Stimulated activated CD4-positive, alpha-beta T cell treated with anti-CD3 and anti-CD28 coated beads, Interleukin-1b, Interleukin-23, amount 100 ng/mL, for 24 hours (primary cell): ENCODE data around the gene CLMP.
A peak's percentile ranks its signal among the peaks of the same experiment; 100 is the strongest.

Source experiments
- DNase-seq, 4 experiments: peaks; one replicate each; pipeline ENCODE4 v3.0.0-alpha.2; 2020; ENCODE audit warnings: low read depth in 4 of 4, low spot score in 1 of 4

CLMP gene, protein sequence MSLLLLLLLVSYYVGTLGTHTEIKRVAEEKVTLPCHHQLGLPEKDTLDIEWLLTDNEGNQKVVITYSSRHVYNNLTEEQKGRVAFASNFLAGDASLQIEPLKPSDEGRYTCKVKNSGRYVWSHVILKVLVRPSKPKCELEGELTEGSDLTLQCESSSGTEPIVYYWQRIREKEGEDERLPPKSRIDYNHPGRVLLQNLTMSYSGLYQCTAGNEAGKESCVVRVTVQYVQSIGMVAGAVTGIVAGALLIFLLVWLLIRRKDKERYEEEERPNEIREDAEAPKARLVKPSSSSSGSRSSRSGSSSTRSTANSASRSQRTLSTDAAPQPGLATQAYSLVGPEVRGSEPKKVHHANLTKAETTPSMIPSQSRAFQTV

DNA sequence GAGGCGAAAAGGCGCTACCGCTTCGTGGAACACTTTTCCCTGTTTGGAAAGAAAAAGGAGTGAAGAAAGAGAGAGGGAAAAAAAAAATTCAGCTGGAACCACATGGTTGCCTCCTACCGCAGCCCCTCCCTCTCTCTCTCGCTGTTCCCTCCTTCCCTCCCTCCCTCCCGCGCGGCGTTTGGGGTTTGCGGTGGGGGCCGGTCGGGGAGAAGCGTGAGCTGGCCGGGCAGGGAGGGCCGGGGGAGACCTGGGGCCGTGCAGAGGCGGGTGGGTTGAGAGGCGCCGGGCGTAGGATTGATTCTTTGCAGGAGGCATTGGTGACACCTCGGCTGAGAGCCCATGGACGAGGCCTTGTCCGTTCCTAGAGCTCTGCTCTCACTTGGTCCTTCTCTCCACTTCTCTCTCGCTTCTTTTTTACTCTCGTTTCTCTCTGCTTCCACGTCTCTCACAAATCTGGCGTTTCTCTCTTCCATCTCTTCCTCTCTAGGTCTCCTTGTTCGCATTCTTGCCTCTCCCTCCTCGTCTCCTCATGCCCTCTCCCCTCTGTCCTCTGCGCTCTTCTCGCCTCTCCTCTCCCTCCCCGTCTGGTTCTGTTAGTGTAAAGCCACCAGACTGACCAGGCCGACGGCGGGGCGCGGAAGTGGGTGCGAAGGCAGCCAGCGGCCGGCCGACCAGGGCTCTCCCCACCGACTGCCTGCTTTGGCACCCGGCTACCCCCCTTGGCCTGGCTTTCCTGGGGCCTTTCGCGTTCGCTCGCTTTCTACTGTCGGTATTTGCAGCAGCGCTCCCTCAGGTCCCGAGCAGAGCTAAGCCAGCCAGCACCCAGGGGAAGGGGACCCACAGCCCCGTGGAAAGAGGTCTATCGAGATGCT, at the start of gene CLMP:
TSS of gene CLMP (minus strand) at position 61 of the 872 bp plus-strand sequence. CDS start 308 bp downstream, outside the sequence.
- DNase-seq: no peak

DNA sequence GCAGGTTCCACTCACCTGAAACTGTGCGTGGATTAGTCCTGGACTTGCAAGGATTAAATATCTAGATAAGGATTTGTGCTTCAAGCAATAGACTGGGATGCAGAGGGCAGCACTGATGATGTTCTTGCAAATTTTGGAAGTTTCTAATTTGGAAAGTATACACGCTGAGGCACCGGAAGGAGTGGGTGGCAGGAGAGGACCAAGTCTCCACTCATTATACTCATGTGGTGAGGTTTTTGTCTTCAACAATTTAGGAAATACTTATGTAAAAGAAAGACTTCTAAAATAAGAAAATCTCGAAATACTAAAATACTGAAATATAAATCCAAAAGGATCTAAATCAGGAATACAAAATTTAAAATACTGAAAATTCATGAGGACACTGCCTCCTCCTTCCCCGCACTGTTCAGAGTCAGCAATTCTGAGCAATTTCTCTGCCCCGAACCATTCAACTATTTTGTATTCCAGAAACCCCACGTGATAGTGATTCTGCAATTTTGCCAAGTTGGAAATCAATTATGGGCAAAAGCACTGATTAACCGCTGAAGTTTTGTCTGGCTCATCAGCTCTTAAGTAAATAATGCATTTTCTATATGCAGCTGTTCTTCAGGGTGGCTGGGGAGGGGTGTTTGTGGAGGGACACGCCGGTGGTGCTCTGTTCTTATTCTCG, 47.0 kb upstream of the CLMP start:
- DNase-seq: no peak

DNA sequence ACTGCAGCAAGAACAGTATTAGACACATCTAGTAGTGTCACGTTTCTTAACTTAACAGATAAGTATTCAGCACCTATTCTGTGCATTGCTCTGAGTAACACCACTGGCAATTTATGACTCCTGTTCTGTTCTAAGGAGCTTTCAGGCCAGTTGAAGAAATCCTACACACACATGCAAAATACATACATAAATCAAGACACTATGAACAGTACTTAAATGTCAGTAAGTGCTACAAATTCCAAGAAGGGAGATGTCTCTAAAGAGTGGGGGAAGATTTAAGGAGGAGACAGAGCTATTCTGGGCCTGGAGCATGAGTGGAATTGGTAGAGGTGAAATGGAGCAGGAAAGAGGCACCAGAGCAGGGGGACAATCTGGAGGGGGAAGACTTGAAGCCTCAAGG, 46.2 kb upstream of the CLMP start:
- DNase-seq: no peak

DNA sequence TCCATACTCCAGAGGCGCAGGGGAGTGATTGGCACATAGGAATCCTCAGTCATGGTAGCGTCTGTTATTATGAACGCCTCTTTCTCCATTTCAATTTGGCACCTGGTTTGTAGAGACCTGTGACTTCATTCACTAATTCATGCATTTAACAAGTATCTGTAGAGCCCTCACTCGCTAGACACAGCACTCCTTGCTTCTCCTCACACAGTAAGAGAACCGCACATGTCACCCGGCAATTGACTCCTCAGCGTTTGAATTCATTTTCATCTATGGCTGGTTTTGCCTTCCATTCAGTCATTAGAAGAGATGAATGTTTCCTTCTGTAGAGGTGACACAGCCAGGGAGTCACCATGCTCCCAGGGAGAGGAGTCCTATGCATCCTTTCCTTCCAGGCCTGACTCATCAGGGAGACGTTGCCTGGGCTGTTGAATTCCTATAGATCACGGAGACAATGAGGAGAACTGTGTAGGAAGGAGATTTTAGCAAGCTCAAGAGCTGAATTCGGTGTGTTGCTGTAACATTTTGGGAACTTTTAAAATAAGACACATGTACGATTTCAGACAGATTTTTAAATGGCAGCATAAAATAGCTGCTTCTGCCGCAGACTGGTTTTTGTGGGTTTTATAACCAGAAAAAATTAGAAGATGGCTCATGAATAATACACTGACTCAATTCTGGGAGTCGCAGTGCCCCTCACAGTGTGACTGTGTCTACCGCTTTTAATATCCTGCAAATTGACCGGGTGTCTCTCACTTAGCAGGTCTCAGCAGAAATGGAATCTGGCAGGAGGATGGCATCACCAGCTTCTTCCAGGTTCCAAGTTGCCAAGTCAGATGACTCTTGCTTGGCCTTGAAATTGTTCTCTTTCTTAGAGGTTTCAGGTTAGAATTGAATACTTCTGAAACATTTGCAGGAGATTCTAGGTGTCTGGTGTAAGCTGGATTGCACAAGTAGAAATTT, 44.4 kb upstream of the CLMP start:
- DNase-seq: no peak

DNA sequence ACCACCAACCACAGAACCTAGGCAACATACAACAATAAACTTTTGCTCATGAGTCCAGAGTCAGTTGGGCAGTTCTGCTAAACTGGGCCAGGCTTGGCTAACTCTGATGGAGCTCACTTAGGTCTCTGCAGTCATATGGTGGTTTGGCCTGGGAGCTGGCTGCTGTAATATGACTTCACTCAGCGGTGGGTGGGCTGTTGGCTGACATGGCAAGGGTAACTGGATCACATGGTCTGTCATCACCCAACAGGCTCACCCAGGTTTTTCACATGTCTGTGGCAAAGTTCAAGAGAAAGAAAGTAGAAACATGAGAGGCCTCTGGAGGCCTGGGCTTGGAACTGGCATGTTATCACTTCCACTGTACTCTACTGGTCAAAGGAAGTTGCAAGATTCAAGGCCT, 43.2 kb upstream of the CLMP start:
- DNase-seq: no peak

DNA sequence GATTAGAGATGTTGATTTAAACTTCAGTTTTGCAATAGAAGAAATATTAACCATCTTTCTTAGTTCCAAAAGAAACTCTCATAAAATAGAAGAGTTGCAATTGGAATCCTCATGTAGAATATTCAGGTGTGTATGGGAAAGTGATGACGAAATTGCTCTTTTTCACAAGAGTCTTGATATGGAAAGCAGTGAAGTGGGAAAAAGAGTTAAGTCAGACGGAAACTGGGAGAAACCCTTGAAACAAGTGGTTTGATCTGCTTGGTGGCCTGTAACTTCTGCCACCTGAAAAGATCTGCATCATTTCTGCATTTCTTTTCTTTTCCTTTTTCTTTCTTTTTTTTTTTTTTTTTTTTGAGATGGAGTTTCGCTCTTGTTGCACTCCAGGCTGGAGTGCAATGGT, 41.8 kb upstream of the CLMP start:
- DNase-seq: no peak

DNA sequence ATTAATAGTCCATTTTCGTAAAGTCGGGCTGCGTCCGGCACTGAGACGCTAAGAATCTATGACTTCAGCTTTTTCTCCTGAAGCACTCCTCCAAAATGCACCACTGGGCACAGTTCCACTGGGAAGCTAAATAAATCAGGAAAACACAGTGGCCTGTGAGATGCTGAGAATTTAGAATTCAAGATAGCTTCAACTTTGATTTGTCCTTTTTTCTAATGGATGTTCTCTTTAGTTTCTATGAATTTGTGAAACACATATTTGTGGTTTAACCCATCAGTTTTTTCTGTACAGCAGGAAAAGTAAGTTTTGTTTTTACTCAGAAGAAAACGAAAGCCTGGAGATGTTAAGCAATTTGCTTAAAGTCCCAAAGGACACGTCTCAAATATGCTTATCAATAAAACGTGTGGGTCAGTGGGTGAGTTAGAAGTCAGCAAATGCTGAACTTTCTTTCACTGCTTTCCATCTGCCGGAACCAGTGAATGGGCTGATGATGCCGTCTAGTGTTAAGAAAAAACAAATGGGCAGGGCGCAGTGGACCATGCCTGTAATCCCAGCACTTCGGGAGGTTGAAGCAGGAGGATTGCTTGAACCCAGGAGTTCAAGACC, 40.7 kb upstream of the CLMP start:
- no peak for DNase-seq

DNA sequence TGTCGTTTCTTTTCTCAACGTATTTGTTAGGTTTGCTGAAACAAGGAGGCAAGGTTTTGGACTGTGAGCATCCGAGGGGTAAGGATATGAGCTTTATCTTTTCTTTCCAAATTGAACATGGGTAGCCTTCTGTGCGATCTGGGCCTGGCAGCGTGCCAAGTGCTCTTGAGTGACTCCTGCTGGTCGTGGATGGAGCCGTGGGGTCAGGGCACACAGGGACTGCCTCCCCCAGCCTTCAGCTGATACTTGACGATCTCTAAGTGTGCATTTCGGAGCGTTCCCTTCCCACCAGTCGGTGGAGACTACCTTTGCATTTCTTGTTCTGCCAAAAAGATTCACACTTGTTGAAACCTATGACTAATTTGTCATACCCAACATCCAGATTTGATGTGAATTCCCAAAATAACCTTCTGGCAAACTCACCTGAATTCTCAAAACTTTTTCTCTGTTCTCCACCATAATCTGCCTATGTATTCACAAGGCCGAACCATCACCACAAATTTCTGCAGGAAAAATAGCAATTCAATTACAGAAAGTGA, 40.1 kb upstream of the CLMP start:
- peak; percentile 10 to 27 (median 20) for DNase-seq

DNA sequence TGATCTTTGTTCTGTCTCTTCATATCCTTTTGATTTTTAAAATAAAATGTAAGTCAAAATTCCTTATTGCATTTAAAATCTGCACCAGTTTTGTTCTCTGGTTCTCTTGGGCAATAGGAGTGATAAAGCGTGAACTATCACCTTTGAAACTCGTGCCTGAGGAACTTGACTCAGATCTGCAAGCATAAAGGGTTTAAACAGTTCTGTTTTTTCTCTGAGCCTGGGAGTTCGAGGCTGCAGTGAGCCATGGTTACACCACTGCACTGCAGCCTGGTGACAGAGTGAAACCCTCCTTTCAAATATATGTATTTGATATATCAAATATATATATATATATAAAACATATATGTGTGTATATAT, 38.9 kb upstream of the CLMP start:
- DNase-seq: no peak

DNA sequence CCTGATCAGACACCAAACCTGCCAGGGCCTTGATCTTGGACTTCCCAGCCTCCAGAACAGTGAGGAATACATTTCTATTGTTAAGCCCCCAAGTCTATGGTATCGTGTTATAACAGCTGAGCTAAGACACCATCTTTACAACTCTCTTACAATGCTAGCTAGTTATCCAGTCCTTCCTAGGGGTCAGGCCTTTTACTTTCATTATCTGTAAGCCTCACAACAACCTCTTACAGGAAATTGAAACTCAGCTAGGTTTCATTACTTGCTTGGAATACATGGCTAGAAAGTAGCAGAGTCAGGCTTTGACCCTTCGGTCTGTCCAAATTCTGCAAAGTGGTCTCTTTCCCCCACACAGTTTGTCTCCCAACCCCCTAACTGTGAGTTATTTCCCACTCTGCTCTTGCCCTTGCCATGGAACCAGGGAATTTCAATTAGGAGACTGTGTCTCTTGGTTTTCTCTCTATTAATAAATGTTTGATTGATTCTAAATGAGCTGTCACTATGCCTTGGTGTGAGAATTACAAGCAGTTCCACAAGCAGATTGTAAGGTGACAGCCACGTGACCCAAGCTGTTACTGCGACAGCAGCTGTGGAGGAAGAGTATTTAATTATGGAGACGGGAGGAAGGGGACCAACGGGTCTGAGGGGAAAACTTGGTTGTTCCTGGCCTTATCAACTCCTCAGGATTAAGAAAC, 38.4 kb upstream of the CLMP start:
- DNase-seq: no peak

DNA sequence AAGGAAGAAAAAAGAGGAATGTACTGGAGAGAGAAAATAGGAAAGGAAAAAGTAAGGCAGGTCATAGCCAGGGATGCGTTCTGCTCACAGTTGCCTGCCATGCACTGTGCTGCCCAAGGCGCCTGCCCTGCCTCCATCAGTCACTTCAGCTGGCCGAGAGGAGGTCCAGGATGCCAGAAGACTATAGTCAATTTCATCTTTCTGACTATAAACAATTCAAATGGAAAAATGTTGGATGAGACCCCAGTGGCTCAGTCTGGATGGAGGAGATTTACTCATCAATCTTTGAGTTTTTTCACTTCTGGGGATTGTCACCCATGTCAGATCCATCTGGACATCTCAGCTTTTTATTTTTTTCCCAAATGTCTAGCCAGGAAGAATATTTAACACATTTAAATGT, 36.7 kb upstream of the CLMP start:
- no peak for DNase-seq

DNA sequence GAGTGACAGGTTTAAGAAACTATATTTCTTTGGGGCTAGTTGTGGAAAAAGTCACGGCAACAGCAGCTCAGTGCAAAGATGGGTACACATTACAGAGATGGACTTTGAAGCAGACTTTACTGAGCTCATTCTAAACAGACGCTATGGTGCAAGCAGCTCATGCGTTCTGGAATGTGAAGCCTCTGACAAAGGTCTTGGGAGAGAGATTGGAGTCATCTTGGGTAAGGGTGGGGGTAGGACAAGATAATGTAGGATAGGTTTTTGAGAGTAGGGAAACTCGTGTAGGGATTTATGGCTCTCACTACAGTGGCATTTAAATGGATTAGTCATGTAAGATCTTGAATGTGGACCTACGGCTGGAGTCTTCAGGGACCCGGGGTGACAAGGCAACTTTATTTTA, 36.2 kb upstream of the CLMP start:
- no peak for DNase-seq

DNA sequence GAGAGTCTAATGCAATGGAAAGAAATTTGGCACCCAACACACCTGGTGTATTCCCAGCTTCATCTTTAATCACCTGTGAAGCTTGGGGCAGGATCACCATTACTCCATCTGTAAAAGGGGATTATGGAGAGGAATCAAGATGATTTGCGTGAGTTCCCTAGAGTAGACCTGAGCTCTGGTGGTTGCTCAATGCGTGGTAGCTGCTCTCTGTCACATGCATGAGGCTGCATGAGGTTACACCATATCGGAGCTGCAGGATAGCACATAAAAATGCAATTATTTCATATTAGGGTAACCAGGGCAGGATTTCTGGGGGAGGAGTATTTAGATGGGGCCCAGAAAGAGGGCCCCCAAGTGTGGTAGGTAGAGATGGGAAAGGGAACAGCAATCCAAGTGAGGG, 35.3 kb upstream of the CLMP start:
- no peak for DNase-seq

DNA sequence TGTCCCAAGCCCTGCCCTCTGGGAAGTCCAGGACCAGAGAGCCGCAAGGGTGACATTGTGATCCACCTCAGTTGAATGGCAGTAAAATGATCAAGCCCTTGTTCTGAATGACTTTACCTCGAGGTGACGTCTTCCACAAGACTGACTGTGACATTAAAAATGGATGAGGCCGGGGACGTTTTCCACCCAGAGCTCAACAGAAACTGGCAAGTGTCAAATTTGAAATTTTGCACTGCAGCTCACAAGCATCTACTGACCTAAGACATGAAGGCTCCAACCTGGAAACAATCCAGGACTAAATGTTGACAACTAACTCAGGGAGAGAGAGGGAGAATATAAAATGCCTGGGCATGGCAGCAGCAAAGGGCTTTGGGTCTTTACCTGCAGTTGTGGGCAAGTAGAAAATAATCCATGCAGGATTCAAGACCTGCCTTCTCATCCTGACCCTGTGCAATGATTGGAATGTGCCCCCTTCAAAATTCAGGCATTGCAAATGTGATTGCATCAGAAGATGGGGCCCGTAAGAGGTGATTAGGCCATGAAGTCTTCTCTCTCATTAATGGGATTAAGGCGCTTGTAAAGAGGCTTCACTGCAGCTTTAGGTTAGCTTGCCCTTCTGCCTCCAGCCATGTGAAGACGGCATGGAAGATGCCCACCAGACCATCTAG, 33.6 kb upstream of the CLMP start:
- no peak for DNase-seq

DNA sequence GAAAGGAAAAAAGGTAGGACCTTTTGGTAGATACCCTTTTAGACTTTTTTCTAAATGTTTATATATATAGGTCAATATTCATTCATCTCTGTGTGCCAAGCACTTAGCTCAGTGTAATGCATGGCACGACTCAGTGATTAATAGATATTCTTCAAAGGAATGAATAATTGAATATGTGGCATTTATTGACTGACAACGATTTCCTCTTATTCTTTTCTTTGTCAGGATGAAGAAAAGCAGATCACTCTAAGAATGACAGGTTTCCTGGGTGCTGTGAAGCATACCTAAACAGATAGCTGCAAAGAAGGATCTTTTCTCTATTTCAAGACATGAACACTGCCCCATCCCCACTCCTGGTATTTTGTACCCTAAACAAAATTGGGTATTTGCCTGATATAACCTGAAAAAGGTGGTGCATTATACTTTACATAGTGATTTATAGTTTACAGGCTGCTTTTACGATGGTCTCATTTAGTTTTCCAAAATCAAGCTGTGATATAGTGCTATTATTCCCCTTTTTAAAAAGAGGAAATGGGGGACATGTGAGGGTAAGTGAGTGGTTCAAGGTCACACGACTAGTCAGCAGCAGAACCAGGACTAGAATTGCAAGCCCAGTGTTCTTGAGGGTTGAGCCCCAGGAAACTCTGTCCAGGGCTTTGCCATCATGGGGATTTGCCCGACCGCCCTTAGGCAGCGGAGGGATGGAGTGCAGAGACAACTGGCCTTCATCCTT, 32.9 kb upstream of the CLMP start:
- no peak for DNase-seq

DNA sequence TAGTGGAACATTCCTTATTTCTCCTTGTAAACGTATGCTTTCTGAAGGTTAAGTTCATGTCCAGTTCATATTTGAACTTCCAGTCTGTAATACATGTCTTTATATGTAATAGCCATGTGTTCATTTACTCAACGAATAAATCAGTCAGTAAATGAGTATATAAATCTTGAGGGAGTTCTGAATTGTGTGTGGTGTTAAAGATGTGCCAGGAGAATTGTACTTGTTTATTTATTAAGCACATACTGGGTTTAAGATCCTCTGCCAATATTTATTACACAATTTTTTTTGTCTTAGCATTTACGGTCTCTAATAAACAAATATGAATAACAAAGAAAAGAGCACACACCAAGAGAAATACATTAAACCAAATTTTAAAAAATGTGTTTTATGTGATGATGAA, 26.5 kb upstream of the CLMP start:
- DNase-seq: no peak

DNA sequence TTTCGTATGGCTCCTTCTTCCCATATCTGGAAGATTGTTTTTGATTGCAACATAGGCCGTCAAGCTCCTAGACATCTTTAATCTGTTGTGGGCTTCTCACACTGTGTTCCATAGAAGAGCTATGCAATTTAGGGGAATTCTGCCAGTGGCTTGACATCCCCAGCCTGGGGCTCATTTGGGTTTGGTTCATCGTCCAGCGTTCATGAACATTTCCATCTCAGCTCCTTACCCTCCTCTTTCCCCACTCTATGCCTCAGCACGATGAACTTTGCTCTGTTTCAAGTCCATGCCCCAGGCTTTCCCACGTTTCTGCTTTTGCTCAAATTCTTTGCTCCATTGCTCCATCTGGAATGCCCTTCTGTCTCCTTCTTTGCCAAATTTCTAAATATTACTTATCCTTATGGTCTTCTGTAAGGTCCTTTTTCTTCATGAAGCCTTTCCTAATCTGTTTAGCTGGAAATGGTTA, 26.1 kb upstream of the CLMP start:
- DNase-seq: no peak

DNA sequence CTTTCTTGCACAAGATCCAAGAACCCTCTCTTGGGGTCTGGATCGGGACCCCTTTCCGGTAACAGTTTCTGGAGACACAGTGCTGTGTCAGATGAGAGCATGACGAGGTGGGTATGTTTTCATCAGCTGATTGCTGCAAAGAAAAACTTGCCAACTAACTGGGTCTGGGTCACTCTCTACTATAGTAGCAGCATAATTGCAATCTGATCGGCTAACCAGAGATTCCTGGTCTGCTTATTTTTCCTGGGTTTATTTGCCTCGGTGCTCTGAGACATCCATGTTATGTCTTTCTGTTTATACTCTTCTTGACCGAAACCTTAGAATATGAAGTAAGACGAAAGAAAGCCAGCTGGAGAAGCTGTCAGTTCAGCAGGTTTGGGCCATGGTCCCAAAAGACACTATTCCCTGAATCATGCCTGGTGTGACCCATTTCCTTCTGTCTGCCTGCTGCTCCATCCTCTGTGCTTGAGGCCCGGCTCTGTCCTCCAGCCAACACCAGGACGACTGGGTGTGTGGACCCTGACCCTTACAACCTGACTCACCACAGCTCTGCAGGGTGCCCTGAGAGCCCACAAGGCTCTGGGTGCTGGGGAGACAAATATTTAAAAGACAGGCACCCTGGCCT, 24.1 kb upstream of the CLMP start:
- DNase-seq: no peak
